HG02852 (cell line): ENCODE results near the gene P2RX3.
A peak's percentile ranks its signal among the peaks of the same experiment; 100 is the strongest.
"Not testable (repeated sequence)": the region's sequence is repeated elsewhere in the genome, so short reads cannot be mapped to it uniquely, and the experiment has no call there.

Experiments
- ATAC-seq: cut with Tn5 transposase; IDR thresholded peaks from one replicate; pipeline ENCODE4 v1.9.1; 2021; ENCODE audit warnings: mild to moderate bottlenecking, moderate library complexity; ENCODE audit not compliant: unreplicated experiment

The P2RX3 gene

DNA sequence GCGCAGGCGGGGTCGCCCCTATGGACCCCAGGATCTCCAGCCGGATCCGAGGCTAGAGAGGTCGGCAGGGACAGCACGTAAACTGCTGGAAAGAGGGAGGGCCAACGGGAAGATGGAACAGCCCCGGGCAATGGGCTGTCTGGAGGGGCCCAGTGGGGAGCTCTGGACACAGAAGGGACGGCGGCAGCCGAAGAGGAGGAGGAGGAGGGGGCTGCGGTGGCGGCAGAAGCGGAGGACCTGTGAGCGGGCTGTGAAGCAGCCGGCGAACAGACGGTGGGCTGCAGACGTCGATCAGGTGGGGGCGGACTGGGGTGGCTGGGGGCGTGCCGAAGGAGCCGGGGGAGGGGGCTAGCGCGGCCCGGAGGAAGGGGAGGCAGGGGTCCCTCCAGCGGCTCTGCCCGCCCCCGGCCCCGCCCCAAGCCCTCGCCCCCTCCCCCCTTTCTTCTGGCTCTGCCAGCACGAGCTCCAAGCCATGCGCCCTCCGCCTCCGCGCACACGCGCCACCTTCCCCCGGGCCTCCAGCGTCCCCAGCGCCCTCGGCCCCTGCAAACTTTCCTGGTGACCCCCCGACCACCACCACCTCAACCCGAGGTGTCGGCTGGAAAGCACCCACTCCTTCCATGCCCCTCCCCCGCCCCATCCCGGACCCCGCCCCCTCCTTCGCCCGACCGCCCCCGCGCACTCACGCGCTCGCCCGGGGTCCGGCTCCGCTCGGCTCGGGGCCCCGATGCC lies 13.8 kb upstream of the P2RX3 start:
- ATAC-seq, result no peak

DNA sequence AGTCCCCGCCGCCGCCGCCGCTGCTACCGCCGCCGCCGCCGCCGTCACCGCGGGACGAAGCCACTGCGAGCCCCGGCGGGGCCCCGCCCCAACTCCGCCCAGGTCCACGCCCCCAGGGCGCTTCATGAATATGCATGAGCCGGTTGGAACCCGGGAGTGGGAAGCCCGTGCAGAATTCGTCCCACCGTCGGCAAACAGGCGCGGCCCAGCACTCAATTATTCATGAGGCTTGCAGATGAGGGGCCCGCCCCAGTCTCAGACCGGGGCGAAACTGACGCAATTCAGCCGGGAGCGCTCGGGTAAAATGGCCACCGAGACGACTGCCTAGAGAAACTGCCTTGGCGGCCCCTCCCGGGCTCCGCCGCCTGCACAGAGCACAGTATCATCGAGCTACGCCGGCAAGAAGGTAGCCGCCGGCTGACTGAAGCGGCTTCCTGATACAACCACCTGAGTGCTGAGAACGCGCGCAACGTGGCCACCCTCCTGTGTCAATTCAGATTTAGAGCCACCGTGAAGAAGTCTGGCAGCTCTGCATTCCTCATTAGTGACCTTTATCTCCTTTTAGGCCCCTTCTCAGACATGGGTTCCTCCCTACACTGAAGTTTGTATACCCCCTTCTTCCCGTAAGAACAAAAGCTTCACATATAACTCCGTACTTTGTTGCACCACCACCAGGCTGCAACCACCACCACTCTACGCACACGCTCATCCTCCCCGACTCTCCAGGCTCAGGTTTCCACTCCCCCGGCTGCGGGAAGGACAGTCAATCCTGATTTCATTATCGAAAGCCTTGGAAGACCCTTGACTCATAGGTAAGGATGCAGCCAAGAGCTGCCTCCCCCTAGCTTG lies 13.0 kb upstream of the P2RX3 start, which contains the start of gene TNKS1BP1:
TNKS1BP1 (minus strand) TSS at position 67 of the 849 bp plus-strand sequence. CDS start 3,067 bp downstream, outside the sequence.
- ATAC-seq, result peak; percentile 86

DNA sequence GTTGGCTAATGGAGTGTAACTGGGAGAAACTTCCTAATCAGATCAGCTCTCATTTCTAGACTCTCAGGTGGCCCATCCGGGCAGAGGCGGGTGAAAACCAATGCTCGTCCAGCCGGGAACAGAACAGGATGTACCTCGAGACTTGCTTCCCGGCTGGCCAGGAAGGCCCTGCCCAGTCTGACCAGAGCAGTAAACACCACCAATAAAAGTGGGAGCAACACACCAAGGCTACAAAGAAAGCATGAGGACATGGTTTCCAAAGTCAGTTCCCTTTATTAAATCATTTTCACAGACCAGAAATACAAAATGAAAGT lies 12.5 kb upstream of the P2RX3 start:
- ATAC-seq, result peak; percentile 1

DNA sequence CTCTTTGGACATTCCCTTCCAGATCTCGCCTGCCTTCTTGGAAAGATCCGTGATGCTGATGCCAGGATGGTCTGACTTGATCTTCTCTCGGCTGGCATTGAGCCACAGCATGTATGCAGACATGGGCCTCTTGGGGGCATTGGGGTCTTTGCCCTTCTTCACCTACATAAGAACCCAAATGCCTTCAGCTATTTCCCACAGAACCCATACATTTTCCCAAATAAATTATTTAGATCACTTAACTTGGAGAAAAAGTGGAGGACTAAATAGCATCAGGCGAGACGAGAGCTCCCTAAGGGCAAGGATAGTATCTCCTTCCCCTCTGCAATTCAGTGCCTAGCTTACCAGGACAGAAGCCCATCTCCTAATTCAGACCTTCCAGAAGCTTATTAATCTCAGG lies 10.4 kb upstream of the P2RX3 start:
- ATAC-seq, result no peak

- no peak for ATAC-seq
These were observed 8.1 kb upstream of the P2RX3 start for GRCh38 chr11:57330029-57330428.

DNA sequence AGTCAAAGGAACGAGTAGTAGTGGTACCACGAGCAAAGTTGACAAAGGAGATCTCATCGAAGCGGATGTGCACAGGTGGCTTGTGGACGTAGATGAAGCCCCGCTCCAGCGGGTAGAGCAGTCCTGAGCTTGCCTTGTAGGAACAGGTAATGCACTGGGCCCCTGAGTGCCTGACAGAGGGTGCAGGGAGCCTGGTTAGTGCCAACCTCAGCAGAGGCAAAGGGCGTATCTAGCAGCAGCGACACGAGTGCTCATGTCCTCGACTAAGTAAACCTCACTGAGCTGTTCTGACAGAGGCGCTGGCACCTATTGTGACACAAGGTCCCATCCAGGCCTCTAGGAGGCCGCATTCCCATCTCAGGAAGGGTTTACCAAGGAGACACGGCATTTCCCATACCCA lies 6.4 kb upstream of the P2RX3 start:
- ATAC-seq, result no peak

GRCh38 chr11:57332694-57333440 lies 5.3 kb upstream of the P2RX3 start:
- no peak for ATAC-seq

GRCh38 chr11:57335023-57335342 lies 3.2 kb upstream of the P2RX3 start:
- no peak for ATAC-seq

DNA sequence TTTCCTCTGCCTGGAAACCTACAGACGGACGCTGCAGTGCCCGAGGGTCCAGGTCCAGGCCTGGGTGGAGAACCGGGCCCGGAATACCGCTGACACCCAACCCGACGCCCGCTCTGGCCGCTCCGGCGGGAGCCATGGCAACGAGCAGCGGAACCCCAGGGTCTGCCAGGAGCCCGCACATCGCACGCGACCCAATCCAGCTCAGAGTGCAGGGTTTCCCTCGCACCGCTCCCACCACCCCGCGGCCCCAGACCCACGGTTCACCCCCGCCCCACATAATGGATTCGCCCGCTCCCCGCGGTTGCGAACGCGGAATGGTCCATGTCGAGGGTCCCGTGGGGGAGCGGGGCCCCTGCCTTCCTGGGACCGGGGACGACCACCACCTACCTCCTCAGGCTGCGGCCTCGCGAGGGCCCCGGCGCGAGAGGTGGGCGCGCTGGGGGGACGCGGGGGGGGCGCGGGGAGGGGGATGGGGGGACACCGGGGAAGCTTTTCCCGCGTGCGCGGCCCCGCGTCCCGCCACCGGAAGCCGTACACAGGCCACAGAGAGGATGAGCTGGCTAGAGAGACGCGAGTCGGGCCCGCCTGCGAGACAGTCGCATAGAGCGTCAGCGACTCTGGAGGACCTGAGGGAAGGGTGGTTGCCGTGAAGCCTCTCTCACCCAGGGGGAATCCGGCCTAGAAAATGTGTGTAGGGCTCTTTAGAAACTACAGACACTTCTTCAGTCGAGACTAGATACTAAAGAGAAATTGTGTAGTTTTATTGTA lies 2.6 kb upstream of the P2RX3 start, which contains the start of gene SSRP1:
SSRP1 (minus strand) TSS at position 550 of the 768 bp plus-strand sequence. CDS start 771 bp downstream, outside the sequence.
- ATAC-seq, result peak; percentile 99

- peak; percentile 2 for ATAC-seq
These were observed 2.0 kb upstream of the P2RX3 start for GRCh38 chr11:57336111-57336666.

- not testable (repeated sequence) for ATAC-seq
These were observed 1.3 kb upstream of the P2RX3 start for GRCh38 chr11:57336856-57337255.

DNA sequence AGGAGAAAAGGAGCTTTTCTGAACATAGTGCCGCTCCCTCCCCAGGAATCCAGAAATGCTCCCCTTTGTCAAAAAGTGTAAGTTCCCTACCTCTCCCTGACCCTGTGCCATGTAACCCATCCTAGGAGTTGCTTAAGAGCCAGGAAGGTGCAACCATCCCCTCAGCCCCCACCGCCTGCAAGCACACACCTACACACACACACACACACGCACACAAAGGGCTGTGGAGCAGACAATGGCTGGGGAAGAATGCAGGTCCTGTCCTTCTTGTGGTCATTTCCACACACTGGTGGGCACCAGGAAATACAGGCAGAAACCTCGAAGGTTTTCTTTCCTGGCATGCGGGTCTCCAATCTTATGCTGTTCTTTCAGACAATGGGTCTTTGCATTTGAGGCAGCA lies 1.2 kb downstream of the P2RX3 start:
- ATAC-seq, result no peak

DNA sequence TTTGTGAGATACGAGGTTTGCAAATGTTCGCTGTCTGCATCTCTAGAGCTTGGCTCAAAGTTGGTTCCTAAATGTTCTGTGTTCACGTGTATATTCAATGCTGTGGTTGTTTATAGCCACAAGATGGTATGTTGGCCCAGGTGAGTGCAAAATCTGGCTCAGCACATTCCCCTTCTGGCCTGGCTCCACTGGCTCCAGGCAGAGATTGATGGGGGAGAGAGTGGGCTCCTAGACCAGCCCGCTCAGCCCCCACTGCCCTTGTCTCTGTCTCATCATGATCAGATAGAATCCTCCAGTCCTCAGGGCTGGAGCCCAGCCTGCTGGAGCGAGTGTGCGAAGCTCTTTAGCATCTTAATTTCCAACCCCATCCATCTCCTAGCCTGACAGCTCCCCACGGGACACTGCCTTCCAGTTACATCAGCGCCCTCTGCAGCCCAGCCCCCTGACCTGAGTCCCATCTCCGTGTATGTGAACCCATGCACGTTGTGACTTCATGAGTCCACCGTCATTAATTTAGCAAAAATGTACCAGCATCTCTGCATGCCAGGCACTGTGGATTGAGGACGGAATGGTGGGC lies 2.0 kb downstream of the P2RX3 start:
- no peak for ATAC-seq

GRCh38 chr11:57341250-57341808 lies 3.2 kb downstream of the P2RX3 start:
- ATAC-seq, result no peak

DNA sequence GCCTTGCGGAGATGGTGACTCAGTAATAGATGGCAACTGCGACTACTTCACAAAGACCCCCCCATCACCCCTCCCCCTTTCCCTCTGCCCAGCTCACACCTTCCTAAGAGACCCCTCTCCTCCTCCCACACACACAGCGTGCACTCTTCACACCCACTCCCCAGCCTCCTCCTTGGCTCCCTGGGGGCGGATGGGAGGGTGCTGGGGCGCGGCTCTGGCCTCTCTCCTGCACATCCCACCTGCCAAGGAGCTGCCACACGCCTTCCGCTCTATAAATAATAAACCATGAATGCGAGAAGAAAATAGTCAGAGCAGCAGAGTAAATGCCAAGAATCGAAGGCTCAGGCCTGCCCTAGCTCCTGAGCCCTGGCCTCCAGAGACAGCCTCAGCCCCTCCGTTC lies 4.5 kb downstream of the P2RX3 start:
- ATAC-seq, result no peak

DNA sequence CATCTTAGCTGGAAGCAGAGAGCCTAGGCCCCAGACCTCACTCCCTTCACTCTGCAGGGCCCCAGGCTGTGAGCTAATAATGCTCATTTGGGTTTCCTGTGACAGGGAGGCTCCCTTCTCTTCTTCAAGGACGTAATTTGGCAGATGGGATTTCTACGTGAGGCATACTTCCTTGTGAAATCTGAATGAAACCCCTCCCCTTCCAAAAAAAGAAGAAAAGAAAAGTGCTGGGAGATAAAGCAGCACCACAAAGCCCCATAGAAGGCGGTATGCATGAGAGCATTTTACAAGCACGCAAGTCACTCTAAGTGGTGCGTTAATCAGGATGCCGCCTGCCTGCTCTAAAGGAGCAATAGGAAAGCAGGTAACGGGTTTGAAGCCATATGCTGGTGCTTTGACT lies 5.7 kb downstream of the P2RX3 start:
- ATAC-seq, result no peak

GRCh38 chr11:57344826-57345225 lies 6.7 kb downstream of the P2RX3 start:
- no peak for ATAC-seq

- peak; percentile 78 for ATAC-seq
These were observed 7.5 kb downstream of the P2RX3 start for GRCh38 chr11:57345555-57346211.

- ATAC-seq, result no peak
These were observed 9.2 kb downstream of the P2RX3 start for GRCh38 chr11:57347336-57347735.
